DMS79 treated with DMSO at 0.1 percent for 48 hours (cell line): ENCODE data around the gene ZMYND15.

Source experiments
- DNase-seq: peaks from one replicate; lab custom pipeline; 2025; lab: John Stamatoyannopoulos, UW

The ZMYND15 gene

GRCh38 chr17:4716081-4716480, 23.6 kb upstream of the ZMYND15 start:
- DNase-seq = no peak

- DNase-seq = no peak
Measured at GRCh38 chr17:4717791-4718190, 21.8 kb upstream of the ZMYND15 start.

- no peak for DNase-seq
Measured at GRCh38 chr17:4718276-4718675, 21.4 kb upstream of the ZMYND15 start.

GRCh38 chr17:4719146-4719545, 20.5 kb upstream of the ZMYND15 start:
- DNase-seq = no peak

GRCh38 chr17:4719684-4720221, 19.9 kb upstream of the ZMYND15 start:
- no peak for DNase-seq

- DNase-seq = no peak
Measured at GRCh38 chr17:4720787-4721186, 18.8 kb upstream of the ZMYND15 start.

- DNase-seq = no peak
Measured at GRCh38 chr17:4721203-4722135, 18.2 kb upstream of the ZMYND15 start.

- no peak for DNase-seq
Measured at GRCh38 chr17:4722678-4723240, 16.9 kb upstream of the ZMYND15 start.

- no peak for DNase-seq
Measured at GRCh38 chr17:4724650-4725049, 15.0 kb upstream of the ZMYND15 start.

GRCh38 chr17:4725646-4726310, 13.9 kb upstream of the ZMYND15 start:
- no peak for DNase-seq

- DNase-seq = no peak
Measured at GRCh38 chr17:4728124-4728523, 11.5 kb upstream of the ZMYND15 start.

- no peak for DNase-seq
Measured at GRCh38 chr17:4733073-4733531, 6.5 kb upstream of the ZMYND15 start.

- no peak for DNase-seq
Measured at GRCh38 chr17:4734857-4735475, 4.7 kb upstream of the ZMYND15 start.

- no peak for DNase-seq
Measured at GRCh38 chr17:4735876-4736651, 3.6 kb upstream of the ZMYND15 start.

GRCh38 chr17:4738136-4739121, 1.2 kb upstream of the ZMYND15 start:
- DNase-seq = no peak

- no peak for DNase-seq
Measured at GRCh38 chr17:4740025-4740351, 355 bp downstream of the ZMYND15 start.

GRCh38 chr17:4740584-4740983, 951 bp downstream of the ZMYND15 start:
- no peak for DNase-seq

- DNase-seq = no peak
Measured at GRCh38 chr17:4741544-4741943, 1.9 kb downstream of the ZMYND15 start.

GRCh38 chr17:4742133-4742532, 2.5 kb downstream of the ZMYND15 start:
- no peak for DNase-seq

GRCh38 chr17:4742629-4743028, 3.0 kb downstream of the ZMYND15 start:
- DNase-seq = no peak
